HG03064 (cell line): Measurements from ENCODE around the gene SLC35F4.
A peak's percentile ranks its signal among the peaks of the same experiment; 100 is the strongest.
"Not testable (repeated sequence)": the region's sequence is repeated elsewhere in the genome, so short reads cannot be mapped to it uniquely, and the experiment has no call there.

Source experiments
- ATAC-seq: cut with Tn5 transposase; IDR thresholded peaks from one replicate; pipeline ENCODE4 v1.9.1; 2021; ENCODE audit warnings: low read depth; ENCODE audit not compliant: unreplicated experiment

SLC35F4 gene

DNA sequence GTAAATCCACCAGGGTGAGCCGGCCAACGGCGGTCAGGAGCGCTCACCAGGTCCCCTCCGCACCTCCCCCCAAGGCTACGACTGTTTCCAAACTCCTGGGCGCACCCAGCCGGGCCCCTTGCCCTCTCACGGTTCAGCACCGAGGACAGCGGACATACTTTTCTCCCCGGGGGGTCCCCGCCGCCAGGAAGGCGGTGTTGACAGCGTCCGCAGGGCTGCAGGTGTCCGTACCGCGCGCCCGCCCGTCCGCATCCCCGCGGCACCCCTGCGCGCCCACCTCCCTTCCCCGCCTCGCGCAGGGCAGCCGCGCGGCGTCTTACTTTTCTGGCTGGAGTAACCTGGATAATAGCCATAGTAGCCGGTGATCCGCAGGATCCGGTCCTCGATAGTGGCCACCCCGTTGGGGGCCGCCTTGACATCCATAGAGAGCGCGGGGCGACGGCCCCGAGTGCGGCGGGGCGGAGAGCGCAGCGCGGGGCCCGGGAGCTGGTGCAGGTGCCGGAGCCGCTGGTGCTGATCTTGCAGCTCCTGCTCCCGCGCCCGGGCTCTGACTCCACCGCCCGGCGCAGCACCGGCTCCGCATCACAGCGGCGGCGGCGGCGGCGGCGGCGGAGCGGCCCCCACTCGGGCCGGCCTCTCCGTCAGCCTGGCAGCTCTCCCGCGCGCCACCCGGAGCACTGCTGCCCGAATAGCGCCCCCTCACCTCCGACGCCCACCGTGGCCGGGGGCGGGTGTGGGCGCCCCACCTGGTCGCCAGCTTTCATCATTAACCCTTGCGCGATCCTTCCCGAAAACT is at the start of gene SLC35F4:
SLC35F4 (minus strand) TSS at position 690 of the 796 bp plus-strand sequence.
- ATAC-seq: no peak

DNA sequence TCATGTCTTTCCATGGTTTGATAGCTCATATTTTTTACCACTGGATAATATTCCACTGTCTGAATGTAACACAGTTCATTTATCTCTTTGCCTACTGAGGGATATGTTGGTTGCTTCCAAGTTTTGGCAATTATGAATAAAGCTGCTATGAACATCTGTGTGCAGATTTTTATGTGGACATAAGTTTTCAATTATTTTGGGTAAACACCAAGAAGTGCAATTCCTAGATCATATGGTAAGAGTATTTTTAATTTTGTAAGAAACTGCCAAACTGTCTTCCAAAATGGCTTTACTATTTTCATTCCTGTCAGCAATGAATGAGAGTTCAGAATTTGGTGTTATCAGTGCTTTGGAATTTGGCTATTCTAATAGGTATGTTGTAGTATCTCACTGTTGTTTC is 43.7 kb upstream of the SLC35F4 start:
- ATAC-seq: no peak

- no peak for ATAC-seq
Measured at GRCh38 chr14:57903954-57904353, 38.1 kb upstream of the SLC35F4 start.

GRCh38 chr14:57898837-57899572 is 33.1 kb upstream of the SLC35F4 start:
- ATAC-seq: no peak

GRCh38 chr14:57897144-57897748 is 31.4 kb upstream of the SLC35F4 start:
- ATAC-seq: no peak

DNA sequence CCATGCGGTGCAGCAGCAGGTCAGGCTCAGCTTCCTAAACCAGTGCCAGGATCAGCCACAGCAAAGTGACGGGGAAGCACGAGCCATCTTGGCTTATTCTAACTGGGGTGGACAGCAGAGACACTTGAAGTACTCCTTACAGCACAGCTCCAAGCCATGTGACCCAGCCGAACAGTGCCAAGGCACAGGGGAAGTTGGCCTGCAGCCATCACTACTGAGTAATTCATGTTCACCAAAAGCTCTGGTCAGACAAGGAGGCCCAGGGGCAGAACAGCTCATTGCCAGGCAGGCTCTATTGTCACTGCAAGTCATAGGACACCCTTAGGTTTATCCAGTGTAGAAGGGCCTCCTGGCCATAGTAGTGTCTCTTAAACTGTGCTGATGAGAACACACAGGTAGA is 23.4 kb upstream of the SLC35F4 start:
- ATAC-seq: no peak

GRCh38 chr14:57884175-57884574 is 18.3 kb upstream of the SLC35F4 start:
- no peak for ATAC-seq

DNA sequence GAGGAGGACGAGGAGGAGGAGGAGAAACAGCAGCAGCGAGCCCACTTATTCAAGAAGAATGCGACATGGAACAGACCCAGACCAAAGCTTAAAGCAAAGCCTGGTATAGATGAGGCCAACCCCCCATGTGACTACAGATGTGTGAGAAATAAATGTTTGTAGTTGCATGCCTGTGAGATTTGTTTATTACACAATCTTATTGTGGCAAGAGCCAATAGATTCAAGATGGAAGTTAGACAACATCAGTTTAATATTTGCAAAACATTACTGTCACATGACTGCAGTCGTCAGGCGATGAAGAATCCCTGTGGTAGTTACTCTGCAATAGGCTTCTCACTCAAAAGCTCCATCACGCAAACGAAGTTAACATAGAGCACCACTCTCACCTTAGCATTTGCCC is 17.2 kb upstream of the SLC35F4 start:
- ATAC-seq: no peak

DNA sequence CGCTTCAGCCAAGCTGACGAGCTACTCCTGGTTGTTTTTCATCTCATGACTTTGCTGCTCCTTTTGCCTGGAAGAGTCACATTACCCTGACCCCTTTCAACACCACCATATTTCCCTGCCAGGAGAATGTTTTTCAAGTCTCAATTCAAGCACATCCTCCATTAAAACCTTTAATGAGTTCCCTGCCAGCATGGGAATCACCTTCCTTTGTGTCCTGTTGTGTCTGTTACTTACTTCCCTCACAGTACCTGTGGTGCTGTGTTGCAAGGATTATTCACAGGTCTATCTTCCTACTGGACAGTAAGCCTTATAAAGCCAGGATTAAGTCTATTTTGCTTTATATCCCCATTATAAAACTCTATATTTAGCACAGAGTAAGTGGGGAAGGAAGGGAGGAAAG is 13.6 kb upstream of the SLC35F4 start:
- ATAC-seq: no peak

DNA sequence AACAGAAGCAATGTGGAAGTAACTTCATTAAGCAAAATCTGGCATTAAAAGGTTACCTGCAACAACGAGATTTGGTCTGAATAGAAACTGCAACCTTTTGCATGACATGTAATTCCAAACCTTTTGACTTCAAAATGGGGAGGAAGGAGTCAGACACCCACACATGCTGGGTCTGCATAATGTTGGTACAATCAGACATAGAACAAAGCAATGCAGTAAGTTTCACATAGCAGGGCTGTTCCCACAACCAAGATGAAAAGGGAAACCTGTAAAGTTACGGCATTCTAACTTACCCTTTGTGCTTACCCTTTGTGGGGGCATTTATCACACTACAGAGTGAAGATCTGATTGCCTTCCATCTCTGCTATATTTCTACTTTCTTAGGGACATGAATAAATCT is 10.1 kb upstream of the SLC35F4 start:
- no peak for ATAC-seq

DNA sequence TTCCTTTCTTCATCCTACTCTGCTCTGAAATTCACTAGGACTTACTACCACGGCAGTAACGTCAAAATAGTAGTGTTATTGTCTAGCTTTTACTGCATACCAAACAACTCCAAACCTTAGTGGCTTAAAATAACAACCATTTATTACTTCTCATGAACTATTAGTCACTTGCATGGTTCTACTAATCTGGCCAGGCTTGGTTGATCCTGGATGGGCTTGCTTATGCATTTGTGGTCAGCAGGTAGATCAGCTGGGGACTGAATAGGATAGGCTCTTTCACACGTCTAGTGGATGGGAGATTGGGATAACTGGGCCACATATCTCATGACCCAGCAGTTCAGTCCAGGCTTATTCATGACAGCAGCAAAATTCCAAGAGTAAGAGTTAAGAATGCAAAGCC is 9.4 kb upstream of the SLC35F4 start:
- ATAC-seq: no peak

DNA sequence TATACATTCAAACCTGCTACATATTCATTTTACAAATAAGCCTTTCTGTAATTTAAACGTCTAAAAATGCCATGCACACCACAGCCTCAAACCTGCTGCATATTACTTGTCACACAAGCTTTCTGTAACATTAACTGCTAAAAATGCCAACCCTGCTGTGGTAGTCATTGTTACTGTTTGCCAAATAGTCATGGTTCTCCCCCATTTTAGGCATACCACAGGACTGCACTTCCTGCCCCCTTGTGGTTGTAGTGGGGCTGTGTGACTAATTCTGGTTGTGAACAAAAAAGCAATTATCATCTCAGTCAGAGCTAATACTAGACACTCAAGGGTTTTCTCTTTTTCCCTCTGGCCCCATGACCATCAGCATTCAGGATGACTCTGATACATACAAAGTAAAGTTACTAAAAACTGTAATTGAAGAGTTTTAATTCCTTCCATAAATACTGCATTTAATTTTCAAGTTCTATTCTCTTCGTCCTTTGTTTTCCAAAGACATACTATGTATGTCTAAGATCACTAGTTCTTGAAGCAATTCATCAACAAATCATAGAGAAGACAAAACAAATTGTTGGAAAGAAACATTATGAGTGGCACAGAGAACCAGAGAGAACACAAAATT is 5.7 kb upstream of the SLC35F4 start:
- ATAC-seq: peak; percentile 75

- no peak for ATAC-seq
Measured at GRCh38 chr14:57870686-57871457, 5.0 kb upstream of the SLC35F4 start.

- no peak for ATAC-seq
Measured at GRCh38 chr14:57869617-57870016, 3.7 kb upstream of the SLC35F4 start.

DNA sequence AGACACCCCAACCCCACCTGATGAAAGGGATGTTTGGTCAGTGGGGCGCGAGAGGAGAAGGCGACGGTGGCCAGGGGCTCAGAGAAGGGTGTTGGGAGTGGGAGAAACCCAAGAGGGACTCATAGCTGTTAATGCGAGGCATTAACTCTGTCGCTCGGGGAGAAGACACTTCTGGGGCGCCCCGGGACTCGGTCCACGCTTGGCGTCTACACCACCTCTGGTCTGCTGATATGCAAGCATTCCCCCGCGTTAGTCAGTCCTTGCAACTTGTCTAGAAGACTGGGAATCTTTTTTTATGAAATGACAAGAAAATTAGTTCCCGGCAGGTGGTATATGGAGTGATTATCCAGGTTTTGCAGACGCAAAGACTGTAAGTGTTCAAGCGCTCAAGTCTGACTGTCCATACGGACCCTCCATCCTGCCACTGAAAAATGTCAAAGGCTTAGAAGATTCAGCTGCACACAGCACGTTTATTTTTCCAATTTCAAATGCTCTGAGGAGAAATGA is 360 bp upstream of the SLC35F4 start:
- ATAC-seq: no peak

GRCh38 chr14:57865066-57865402 is 858 bp downstream of the SLC35F4 start:
- ATAC-seq: no peak

GRCh38 chr14:57864659-57865058 is 1.2 kb downstream of the SLC35F4 start:
- ATAC-seq: no peak

DNA sequence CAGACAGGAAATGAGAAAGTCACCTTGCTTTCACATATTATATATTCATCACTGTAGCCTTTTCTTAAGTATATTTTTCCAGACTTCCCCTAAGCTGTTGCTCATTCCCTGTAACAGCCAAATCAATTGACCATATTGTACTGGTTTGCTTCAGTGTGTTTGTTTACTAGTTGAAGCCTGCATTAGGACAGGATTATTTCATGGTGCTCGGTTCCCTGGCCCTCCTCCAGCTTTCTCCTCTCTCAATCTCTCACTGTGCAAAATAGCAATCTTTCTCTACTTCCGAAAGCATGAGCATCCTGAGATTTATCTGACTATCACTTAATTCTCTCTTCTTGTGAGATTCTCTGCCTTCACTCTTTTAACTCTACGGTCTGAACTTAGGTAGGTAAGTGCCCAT is 2.4 kb downstream of the SLC35F4 start:
- no peak for ATAC-seq

DNA sequence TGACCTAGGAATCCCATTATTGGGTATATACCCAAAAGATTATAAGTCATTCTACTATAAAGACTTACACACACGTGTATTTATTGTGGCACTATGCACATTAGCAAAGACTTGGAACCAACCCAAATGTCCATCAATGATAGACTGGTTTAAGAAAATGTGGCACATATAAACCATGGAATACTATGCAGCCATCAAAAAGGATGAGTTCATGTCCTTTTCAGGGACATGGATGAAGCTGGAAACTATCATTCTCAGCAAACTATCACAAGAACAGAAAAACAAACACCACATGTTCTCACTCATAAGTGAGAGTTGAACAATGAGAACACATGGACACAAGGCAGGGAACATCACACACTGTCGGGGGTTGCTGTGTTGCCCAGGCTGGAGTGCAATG is 10.2 kb downstream of the SLC35F4 start:
- ATAC-seq: not testable (repeated sequence)

DNA sequence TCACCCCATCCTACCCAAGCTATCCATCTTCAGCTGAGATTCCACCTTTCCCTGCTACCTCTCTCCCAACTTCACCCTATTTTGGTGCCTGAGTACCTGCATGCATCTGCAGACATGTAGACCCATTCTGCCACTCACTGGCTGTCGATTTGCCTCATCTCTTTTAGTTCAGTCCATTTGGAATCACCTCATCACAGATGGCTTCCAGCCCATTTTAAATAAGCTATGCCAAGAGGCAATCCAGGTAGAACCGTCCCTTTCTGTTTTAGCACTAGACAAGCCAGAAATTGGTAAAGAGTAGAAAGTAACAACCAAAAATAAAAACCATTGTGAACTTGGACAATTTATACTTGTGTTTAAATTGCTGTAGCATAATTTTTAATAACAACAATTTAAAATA is 11.3 kb downstream of the SLC35F4 start:
- ATAC-seq: no peak
